ENCODE data around the gene ZNF688.

- TF ChIP-seq CTCF (IDR thresholded peaks at IDR 0.05) (no peak), POLR2A (IDR thresholded peaks at IDR 0.05) (no peak)
Observed at GRCh38 chr16:30582611-30583340, 11.3 kb upstream of the ZNF688 start.

All from uterus (tissue), 2 donors.